Fibroblast of lung (primary cell): ENCODE results near the gene CSNK1A1.

Experiments used
- CTCF ChIP-seq, 2 donors: IDR thresholded peaks in 1 of 2; conservative IDR thresholded peaks in 1 of 2; 1 replicate in 1 of 2; 2 replicates in 1 of 2; pipeline ENCODE4 v1.5.1; 2011 to 2012; ENCODE audit warnings: low read length in 2 of 2, control low read depth in 1 of 2, inconsistent platforms in 1 of 2, low read depth in 1 of 2, mild to moderate bottlenecking in 1 of 2
- EZH2 ChIP-seq: IDR thresholded peaks from 2 replicates; pipeline ENCODE4 v1.5.1; 2012; ENCODE audit warnings: low read length, control low read depth, mild to moderate bottlenecking; ENCODE audit errors: missing control alignments

GRCh38 chr5:149466457-149466972 is 84.7 kb downstream of the CSNK1A1 start:
- TF ChIP-seq CTCF (conservative IDR thresholded peaks at IDR 0.05 in 1 of 2, IDR thresholded peaks at IDR 0.05 in 1 of 2; ENCODE audit: low read depth in 1 of 2, low read length in 2 of 2) (no peak), EZH2 (no peak)
